Measurements from ENCODE around the gene RSPH6A. TPM values are rescaled to one million over a fixed set of nuclear protein-coding genes. Genes with fewer than 3 reads are reported as not detected.
A peak's percentile ranks its signal among the peaks of the same experiment; 100 is the strongest.

Gene RSPH6A
- total and polyA plus RNA-seq, 2 of the 4 experiments (the other 2 are of a cell fraction): under 0.01 to 0.09 TPM

GRCh38 chr19:45772130-45772840, 42.8 kb downstream of the RSPH6A start:
- intact Hi-C loops (cut with micrococcal nuclease) (no loop called here), dilution Hi-C loops (cut with HindIII; ENCODE audit: low sequenced_read_pairs, unreplicated experiment) (no loop called here), in situ Hi-C loops (cut with MboI; ENCODE audit: low sequenced_read_pairs) (no loop called here)
- Histone ChIP-seq H2BK120ac (ENCODE audit: low read depth, low read length) (no peak overlapping the region), H2AK5ac (ENCODE audit: low read depth, low read length) (no peak overlapping the region), H3K14ac (replicated peaks; ENCODE audit: low read depth, low read length) (no peak overlapping the region), H2BK15ac (ENCODE audit: low read depth, low read length) (no peak overlapping the region), H3K4me2 (ENCODE audit: low read depth, low read length) (no peak overlapping the region), H2AK9ac (replicated peaks; ENCODE audit: low read depth, low read length, poor library complexity) (peak overlapping the region; percentile 62), H3K4me3 (ENCODE audit: insufficient read depth, low read depth, low read length) (no peak overlapping the region), H2AFZ (replicated peaks; ENCODE audit: low read length, poor library complexity) (no peak overlapping the region), H3K4ac (ENCODE audit: low read depth, low read length) (no peak overlapping the region), H3K79me1 (ENCODE audit: low read depth in 1 of 2, low read length in 2 of 2) (peaks cover 4 to 6% of the 10 kb centered on the region in 2 experiments; a peak in 2 of 4 replicates), H3K56ac (ENCODE audit: extremely low read depth, insufficient read depth, low read length) (no peak overlapping the region), H3K18ac (ENCODE audit: low read depth, low read length) (no peak overlapping the region), H3K9me1 (ENCODE audit: insufficient read depth, low read length) (no peaks in the 10 kb centered on the region; the same call in 1 of the 2 replicates), H3K27me3 (ENCODE audit: control insufficient read depth, insufficient read depth, low read length) (no peaks in the 10 kb centered on the region), H3K9me3 (ENCODE audit: control insufficient read depth, insufficient read depth, low read length) (no peaks in the 10 kb centered on the region), H4K8ac (ENCODE audit: low read depth in 2 of 2, low read length in 2 of 2) (no peak overlapping the region), H3K4me1 (ENCODE audit: control insufficient read depth, insufficient read depth, low read length) (no peaks in the 10 kb centered on the region), H4K20me1 (ENCODE audit: insufficient read depth, low read length) (peaks cover 14% of the 10 kb centered on the region), H3K23ac (ENCODE audit: low read depth, low read length) (no peak overlapping the region), H2BK20ac (ENCODE audit: low read depth, low read length) (no peak overlapping the region), H4K91ac (ENCODE audit: insufficient read depth, low read depth, low read length) (no peak overlapping the region), H4K5ac (ENCODE audit: low read depth, low read length) (no peak overlapping the region), H3K9ac (ENCODE audit: low read depth, low read length) (no peak overlapping the region), H2BK5ac (ENCODE audit: low read depth, low read length, poor library complexity, severe bottlenecking) (no peak overlapping the region), H3K27ac (ENCODE audit: insufficient read depth, low read length) (no peak overlapping the region), H3K36me3 (ENCODE audit: control insufficient read depth, insufficient read depth, low read length) (peaks cover 21% of the 10 kb centered on the region; the same call in 1 of the 2 replicates)
- TF ChIP-seq MAZ (IDR thresholded peaks at IDR 0.05; ENCODE audit: borderline replicate concordance, low read depth, low read length): no peak
- no peak for TF ChIP-seq RCOR1 (IDR thresholded peaks at IDR 0.05; ENCODE audit: insufficient replicate concordance, low read length)
- CTCF ChIA-PET: no interaction called here
- WGBS, 2 experiments (ENCODE audit: extremely low coverage in 2 of 2, insufficient read length in 1 of 2): 98% methylated on average over 4 of the region's 14 CpGs; no CpG with 5 or more reads in 1 of the 2 experiments
- no peak for DNase-seq
- no peak for ATAC-seq (ENCODE audit: low read depth)
- no TSS peak for BruUV-seq (replicated peaks)
- POLR2A ChIA-PET (ENCODE audit: unreplicated experiment): no interaction called here

Data from IMR-90 (cell line).